NCI-H510A treated with DMSO at 0.1 percent for 48 hours (cell line): ENCODE data around the gene CABLES1.
A peak's percentile ranks its signal among the peaks of the same experiment; 100 is the strongest.
"Not testable (repeated sequence)": the region's sequence is repeated elsewhere in the genome, so short reads cannot be mapped to it uniquely, and the experiment has no call there.

ENCODE experiments used
- DNase-seq: peaks from one replicate; lab custom pipeline; 2025; lab: John Stamatoyannopoulos, UW

CABLES1 gene

DNA sequence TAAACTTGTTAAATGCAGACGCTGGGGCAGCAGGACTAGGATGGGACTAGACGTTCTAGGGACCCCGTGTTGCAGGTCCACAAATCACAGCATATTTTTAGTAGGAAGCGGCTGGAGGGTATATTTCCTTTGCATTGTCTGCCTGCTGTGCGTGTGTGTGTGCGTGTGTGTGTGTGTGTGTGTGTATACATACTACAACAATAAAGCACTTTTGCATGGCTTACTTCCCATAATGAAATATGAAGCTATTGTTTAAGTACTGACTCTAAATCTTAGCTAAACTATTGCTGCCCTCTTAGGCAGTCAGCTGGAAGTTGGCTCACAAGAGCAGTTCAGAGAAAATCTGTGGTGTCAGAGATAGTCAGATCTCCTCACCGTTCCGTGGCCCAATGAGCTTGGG lies 133.4 kb downstream of the CABLES1 start:
- no peak for DNase-seq

DNA sequence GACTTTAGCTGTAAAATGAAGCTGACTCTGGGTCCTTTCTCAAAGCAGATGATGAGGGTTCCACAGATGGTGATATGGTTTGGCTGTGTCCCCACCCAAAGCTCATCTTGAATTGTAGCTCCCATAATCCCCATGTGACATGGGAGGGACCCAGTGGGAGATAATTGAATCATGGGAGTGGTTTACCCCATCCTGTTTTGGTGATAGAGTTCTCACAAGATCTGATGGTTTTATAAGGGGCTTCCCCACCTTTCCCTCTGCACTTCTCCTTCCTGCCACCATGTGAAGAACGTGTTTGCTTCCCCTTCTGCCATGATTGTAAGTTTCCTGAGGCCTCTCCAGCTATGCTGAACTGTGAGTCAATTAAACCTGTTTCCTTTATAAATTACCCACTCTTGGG lies 133.8 kb downstream of the CABLES1 start:
- DNase-seq = not testable (repeated sequence)

DNA sequence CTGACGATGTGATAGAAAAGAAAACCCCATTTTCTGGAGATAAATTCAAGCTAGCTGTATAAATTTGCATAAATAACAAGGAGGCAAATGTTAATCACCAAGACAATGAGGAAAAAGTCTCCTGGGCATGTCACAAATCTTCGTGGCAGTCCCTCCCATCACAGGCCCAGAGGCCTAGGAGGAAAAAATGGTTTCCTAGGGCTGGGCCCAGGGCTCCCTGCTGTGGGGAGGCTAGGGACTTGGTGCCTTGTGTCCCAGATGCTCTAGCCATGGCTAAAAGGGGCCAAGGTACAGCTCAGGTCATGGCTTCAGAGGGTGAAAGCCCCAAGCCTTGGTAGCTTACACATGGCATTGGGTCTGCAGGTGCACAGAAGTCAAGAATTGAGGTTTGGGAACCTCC lies 134.6 kb downstream of the CABLES1 start:
- no peak for DNase-seq

DNA sequence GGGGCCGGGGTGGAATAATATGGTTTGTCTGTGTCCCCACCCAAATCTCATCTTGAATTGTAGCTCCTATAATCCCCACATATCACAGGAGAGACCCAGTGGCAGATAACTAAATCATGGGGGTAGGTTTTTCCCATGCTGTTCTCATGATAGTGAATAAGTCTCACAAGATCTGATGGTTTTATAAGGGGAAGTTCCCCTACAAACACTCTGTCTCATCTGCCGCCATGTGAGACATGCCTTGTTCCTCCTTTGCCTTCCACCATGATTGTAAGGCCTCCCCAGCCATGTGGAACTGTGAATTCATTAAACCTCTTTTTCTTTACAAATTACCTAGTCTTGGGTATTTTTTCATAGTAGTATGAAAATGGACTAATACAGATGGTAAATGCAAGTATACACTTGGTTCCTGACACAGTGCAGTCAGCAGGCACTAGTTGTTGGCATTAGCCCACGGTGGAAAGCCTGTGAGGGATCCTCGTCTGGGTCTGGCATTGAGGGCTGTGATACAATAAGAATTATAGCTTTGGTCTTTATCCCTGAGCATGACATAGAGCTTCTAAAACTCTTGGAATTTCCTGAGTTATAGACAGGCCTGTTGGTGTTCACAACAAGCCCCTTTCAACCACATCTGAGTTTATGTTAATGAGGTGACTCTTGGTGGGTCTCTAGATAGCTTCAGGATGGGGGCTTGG lies 135.8 kb downstream of the CABLES1 start:
- no peak for DNase-seq

DNA sequence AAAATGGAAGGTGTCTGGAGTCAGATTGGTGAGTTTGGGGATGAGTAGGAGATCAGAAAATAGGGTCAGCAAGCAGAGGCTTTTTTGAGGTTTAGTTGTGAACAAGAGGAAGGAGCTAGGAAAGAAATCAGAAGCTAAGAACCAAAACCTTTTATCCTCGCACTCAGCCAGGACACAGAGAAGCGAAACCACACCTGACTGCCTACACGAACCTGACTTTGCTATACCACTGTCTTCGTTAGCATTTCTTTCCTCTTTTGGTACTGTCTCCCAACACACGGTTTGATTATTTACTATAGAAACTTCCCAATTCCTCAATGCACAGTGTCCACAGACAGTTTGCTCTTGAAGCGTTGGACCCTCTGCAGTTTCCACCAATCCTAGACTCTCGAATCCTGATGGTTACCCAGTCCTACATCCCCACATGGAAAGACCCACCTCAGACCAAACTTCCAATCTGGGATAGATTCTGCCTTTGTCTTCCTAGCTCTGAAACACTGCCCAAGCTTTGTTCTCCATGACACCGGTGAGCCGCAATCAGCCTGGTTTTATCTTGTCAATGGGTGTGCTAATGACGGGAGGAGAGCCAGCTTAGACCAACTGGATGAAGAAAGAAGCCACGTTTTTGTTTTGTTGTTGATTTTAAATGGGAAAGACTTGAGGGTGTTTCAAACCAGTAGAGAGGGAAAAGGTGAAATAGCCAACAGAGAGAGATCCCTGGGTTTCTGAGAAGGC lies 137.4 kb downstream of the CABLES1 start:
- no peak for DNase-seq

DNA sequence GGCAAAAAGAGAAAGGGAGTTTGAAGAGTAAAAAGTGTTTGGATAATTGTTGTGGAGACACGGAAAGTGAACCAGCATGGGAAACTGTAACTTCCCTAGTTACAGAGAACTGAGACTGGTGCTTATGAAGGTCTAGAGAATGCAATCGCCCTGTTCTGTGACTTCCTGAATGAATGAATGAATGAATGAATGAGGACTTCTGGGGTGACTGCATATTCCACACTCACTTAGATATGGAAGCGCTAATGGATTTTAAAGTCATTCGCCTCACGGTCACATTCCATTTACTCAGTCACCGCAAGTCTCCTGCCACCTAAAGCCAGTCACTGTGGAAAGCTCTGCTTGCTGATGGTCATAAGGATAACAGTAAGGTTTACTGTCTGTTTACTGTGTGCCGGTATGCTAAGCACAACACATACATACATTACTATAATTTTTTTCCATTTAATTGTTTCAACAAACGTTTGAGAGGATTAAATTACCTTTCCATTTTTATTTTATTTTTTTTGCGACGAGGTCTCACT lies 138.2 kb downstream of the CABLES1 start:
- DNase-seq = no peak

DNA sequence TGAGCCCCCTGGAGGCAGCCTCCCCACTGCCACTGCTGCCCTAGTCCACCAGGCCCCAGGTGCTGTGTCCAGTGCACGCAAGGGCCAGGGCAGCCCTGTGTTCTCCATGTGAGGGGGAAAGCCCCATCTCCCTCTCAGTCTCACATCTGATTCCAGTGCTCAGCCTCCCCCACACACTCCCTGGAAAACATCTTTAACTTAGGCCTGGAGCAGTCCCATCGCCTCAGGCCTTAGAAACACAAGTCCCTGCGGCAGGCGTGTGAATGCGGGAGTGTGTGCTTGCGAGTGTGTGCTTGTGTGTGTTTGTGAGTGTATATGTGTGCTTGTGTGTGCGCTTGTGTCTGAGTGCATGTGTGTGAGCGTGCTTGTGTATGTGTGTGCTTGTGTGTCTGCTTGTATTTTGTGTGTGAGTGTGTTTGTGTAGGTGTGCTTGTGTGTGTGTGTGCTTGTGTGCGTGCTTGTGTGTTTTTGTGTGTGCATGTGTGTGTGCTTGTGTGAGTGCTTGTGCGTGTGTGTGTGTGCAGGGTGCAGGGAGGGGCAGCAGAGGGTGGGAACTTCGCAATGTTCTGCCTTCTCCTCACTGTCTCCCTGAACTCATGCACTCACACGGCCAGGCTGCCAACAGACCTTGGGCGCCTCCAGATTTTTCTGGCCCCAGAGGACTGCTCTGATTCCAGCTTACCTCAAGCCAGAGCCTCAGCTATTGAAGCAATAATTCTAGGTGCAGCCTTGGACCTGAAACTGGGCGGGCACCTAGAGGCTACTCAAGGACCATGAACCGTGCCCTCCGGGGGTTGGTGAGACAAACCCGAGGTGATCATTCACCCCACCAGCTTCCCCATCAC lies 139.6 kb downstream of the CABLES1 start:
- DNase-seq = no peak

DNA sequence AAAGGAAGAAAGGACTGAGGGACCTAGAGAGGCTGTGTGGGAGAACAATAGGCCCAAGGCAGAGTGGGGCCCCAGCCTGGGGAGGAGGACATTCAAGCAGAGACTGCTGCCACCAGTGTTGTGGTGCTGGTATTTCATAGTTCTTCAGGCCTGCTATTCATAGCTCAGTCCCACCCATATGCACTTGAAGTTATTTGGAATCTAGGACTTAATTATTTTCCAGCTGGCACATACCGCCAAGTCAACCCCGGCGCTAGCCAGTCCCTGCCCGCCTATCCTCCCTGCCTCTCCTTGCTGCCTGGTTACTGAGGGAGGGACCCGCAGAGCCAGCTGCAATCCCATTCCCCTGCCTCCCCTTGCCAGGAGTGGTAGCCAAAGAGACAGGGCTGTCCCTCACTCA lies 141.2 kb downstream of the CABLES1 start:
- DNase-seq = no peak

DNA sequence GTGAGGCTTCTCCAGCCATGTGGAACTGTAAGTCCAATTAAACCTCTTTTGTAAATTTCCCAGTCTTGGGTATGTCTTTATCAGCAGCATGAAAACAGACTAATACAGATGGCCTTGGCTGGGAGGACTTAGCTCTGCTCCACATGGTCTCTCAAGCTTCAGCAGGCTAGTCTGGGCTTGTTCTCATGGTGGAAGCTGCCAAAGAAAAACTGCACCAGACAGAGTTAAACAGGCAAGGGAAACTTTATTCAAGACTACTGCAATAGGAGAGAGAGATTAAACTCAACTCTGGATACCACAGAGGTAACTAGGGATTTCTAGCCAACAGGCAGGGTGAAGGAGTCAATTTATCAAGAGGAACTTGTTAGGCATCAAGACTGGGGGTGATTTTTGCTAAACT lies 142.1 kb downstream of the CABLES1 start:
- no peak for DNase-seq

DNA sequence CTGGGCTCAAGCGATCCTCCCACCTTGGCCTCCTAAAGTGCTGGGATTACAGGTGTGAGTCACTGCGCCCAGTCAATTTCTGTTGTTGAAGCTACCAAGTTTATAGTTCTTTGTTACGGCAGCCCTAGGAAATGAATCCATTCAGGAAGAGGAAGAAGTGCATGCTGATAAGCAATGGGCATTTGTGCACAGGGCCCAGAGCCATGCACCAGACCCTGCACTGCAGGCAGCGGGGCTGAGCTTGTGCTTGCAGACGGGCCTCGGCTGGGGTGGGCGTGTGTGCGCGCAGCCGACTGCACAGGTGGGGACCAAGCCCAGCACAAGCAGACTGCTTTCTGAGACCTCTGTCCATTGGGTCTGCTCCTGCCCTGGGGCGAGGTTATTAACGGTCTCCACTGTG lies 144.6 kb downstream of the CABLES1 start:
- DNase-seq = no peak

DNA sequence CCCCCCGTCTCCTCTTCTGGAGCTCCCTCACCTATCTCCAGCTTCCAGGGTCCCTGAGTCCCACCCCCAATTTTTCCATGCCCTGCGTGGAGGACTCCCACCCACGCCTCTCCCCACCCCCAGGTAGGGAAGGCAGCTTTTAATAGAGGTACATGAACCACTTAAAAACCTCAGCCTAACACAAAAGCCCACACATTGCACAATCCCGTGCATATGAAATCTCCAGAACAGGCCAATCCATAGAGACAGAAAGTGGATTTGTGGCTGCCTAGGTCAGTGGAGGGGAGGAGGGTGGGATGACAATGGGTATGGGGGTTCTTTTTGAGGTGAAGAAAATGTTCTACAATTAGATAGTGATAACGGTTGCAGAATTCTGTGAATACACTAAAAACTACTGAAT lies 145.6 kb downstream of the CABLES1 start:
- no peak for DNase-seq

DNA sequence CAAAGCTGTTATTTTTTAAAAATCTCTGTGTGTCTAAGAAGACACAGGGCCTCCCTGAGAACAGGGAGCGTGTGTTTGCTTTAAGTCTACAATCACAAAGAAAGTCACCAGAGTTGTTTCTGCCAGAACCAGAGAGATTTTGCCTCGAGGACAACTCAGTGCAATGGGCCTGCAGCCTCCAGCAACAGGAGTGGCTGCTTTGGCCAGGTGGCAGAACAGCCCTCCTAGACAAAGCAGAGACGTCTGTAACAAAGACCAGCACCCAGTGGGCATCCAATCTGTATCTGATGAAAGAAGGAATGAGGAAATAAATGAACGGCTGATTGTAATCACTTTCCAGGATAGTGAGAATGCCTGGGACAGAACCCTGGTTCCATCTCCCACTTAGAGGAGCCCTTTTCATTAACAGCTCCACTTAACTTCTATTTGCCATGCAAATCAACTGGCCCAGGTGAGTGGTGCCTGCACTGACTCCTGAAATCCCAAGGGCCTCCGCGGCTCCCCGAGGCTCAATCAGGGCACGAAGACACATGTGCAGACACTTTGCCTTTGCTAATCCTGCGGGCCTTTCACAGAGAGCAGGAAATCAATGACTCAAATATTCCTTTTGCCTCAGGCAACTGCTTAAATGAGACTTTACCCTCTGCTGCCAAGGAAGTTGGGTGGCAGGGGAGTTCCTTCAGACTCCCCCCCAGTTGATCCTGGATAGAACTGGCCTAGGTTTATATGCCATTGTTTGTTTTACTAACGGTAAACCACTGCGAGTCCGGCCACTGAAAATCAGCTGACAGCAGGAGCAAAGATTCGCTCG lies 146.5 kb downstream of the CABLES1 start:
- DNase-seq = no peak

DNA sequence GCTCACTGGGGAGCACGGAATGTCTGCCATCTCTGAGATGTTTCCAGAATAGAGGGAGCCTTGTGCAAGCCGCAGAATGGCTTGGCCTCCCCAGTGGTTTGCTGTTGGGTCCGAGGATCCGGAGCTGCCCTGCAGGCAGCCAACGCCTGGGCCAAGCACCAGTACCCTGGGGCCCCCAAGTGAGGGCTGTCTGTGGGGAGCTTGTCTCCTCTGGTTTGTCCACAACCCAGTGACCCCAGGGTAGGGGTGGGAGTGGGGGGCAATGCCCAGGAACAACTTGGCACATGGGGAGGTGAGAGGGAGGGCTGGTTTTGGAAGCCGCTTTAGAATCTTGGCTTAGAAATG lies 147.1 kb downstream of the CABLES1 start:
- DNase-seq = no peak

DNA sequence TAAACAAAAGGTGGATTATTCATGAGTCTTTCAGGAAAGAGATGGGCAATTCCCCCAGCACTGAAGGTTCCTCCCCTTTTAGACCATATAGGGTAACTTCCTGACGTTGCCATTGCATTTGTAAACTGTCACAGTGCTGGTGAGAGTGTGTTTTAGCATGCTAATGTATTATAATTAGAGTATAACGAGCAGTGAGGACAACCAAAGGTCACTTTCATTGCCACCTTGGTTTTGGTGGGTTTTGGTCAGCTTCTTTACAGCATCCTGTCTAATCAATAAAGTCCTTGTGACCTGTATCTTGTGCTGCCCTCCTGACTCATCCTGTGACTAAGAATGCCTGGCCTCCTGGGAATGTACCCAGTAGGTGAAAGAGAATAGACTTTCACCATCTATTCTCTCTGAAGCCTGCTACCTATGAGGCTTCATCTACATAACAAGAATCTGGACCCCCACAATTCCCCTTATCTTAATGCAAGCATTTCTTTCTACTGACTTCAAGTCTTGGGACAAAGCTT lies 148.7 kb downstream of the CABLES1 start:
- no peak for DNase-seq

DNA sequence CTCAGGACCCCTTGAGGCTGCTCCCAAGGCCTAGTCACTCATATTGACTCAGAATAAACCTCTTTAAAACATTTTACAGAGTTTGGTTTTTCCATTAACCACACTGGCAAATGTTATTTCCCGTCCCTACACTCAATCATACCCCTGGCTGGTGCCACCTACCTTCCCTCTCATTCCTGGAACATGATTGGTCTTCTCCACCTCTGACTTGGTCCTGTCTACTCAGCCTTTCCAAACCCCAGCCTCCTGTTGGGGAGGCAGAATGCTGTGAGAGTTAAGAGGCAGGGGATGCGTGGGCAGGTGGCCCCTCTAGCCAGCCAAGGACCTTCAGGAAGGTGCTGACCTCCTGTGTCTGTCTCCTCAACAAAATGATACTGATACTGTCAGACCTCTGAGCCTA lies 149.3 kb downstream of the CABLES1 start:
- DNase-seq = no peak

DNA sequence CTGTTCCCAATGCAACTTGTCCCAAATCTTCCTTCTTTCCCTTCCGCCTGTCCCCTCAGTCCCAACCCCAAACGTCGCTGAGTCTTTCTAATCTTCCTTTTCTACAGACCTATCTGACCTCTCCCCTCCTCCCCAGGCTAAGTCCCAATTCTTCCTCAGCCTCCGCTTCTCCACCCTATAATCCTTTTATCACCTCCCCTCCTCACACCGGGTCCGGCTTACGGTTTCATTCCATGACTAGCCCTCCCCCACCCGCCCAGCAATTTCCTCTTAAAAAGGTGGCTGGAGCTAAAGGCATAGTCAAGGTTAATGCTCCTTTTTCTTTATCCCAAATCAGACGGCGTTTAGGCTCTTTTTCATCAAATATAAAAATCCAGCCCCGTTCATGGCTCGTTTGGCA lies 150.3 kb downstream of the CABLES1 start:
- not testable (repeated sequence) for DNase-seq

DNA sequence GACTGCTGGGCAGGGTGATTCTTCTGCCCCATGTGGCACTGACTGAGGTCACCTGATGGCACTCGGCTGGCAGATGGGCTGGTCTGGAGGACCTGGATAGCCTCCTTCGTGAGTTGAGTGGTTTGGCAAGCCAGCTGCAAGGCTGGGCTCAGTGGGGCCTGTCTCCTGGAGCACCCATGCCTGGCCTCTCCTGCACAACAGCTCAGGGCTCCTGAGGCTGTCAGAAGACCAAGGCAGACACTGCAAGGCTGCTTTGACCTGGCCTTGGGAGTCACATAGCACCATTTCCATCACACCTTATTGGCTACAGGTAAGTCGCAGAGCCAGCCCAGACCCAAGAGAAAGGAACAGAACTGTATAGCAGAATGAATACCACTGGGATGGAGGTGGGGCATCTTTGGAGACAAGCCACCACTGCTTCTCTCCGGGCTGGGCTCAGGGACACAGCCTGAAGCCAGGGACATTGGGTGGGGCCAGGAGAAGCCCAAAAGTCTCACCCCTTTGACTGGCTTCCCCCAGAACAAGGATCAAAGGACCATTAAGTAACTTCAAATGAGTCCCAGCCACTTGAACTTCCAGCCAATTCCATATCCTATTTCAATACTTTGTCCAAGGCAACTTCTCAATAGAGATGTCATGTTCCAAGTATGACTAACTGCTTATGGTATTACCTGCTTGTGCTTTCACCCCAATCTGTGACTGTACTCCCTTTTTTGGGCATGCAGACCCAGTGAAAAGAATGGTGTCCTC lies 156.3 kb downstream of the CABLES1 start:
- DNase-seq = peak; percentile 19

DNA sequence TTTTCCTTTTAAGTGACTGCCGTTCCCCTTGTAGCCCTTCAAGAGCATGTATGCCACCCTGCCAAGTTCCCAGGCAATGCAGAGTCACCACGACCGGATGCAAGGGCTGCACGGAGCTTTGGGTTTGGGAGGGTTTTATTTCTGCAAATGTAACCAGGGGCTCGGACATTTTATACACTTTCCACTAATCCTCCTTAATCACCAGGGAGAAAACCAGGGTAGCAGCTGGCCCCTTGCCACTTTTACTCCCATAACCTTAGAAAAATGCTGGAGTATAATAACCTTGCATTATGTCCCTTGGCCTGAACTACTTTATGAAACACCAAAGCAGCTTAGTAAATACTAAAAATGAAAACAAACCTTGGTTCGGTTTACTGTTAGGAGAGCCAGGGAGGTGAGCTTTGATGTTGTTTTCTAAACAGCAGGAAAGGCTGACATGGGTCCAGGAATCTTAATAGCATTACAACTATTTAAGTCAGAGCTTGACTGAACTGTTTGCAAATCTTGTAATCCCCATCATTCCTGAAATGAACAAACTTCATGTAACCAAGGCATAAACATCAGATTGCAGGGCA lies 165.0 kb downstream of the CABLES1 start:
- DNase-seq = no peak

DNA sequence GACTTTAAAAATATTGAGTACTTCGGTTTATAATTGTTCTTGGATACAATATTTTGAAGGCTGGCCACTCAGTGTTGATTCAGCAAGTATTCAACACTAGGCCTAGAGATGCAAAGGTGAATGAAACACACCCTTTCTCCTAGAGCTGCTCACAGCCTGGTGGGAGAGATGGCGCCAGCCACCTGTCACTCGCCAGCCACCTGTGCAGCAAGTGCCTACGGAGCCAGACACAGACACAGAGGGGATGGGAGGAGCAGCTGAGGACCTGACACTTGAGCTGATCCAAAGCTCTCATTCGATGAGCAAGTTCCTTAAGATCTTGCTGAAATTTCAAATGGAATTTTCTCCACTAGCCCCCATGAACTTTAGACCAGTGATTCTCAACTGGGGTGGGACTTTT lies 166.7 kb downstream of the CABLES1 start:
- DNase-seq = peak; percentile 64

DNA sequence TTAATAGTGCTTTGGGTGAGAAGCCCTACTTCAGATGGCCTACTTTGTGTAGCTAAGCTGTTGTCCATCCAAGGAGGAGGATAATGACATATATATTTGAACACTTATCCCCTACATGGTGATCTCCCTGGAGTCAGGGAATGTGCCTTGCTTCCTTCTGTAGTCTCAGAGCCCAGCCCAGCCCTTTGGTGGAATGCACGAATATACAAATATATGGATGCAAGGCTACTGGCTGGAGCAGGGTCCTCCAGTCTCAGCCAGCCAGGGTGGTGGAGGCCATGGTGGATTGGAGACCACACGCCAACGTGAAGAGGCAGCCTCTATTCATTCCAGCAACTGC lies 167.2 kb downstream of the CABLES1 start:
- no peak for DNase-seq
